ENCODE data around the gene RTKN2. TPM values are rescaled to one million over a fixed set of nuclear protein-coding genes. Genes with fewer than 3 reads are reported as not detected.

Gene RTKN2
- total and polyA plus RNA-seq, 4 donors, result 0.05 to 0.93 (median 0.17) TPM; not detected in 1

GRCh38 chr10:62225362-62225761 lies 43.3 kb downstream of the RTKN2 start:
- no peaks in the 10 kb centered on the region for H3K36me3 ChIP-seq (ENCODE audit: control insufficient read depth in 4 of 4, insufficient read depth in 3 of 4, low read depth in 1 of 4, low read length in 3 of 4)
- WGBS, result 95% methylated on average over 3 of the region's 3 CpGs
- no peak overlapping the region for H3K4me3 ChIP-seq (ENCODE audit: low read depth in 1 of 3, low read length in 3 of 3)
- no peak for DNase-seq (ENCODE audit: low spot score)
- no peaks in the 10 kb centered on the region for H3K4me1 ChIP-seq (ENCODE audit: control insufficient read depth in 4 of 4, insufficient read depth in 4 of 4, low read length in 3 of 4)
- no peaks in the 10 kb centered on the region for H3K9me3 ChIP-seq (ENCODE audit: control insufficient read depth in 4 of 4, low read length in 3 of 4)
- H3K27ac ChIP-seq (ENCODE audit: low read depth in 1 of 2, low read length in 2 of 2), result no peak overlapping the region
- no peak overlapping the region for H3K9ac ChIP-seq (ENCODE audit: low read depth in 1 of 2, low read length in 2 of 2)
- TF ChIP-seq FOXA2 (IDR thresholded peaks at IDR 0.05), result no peak
- no peak for TF ChIP-seq FOXA1 (IDR thresholded peaks at IDR 0.05)
- TF ChIP-seq, protein P1, sequence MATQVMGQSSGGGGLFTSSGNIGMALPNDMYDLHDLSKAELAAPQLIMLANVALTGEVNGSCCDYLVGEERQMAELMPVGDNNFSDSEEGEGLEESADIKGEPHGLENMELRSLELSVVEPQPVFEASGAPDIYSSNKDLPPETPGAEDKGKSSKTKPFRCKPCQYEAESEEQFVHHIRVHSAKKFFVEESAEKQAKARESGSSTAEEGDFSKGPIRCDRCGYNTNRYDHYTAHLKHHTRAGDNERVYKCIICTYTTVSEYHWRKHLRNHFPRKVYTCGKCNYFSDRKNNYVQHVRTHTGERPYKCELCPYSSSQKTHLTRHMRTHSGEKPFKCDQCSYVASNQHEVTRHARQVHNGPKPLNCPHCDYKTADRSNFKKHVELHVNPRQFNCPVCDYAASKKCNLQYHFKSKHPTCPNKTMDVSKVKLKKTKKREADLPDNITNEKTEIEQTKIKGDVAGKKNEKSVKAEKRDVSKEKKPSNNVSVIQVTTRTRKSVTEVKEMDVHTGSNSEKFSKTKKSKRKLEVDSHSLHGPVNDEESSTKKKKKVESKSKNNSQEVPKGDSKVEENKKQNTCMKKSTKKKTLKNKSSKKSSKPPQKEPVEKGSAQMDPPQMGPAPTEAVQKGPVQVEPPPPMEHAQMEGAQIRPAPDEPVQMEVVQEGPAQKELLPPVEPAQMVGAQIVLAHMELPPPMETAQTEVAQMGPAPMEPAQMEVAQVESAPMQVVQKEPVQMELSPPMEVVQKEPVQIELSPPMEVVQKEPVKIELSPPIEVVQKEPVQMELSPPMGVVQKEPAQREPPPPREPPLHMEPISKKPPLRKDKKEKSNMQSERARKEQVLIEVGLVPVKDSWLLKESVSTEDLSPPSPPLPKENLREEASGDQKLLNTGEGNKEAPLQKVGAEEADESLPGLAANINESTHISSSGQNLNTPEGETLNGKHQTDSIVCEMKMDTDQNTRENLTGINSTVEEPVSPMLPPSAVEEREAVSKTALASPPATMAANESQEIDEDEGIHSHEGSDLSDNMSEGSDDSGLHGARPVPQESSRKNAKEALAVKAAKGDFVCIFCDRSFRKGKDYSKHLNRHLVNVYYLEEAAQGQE (IDR thresholded peaks at IDR 0.05), result no peak
- TF ChIP-seq MAX (IDR thresholded peaks at IDR 0.05), result no peak
- no peaks in the 10 kb centered on the region for H3K27me3 ChIP-seq (ENCODE audit: control insufficient read depth in 4 of 4, insufficient read depth in 4 of 4, low read length in 3 of 4)

DNA sequence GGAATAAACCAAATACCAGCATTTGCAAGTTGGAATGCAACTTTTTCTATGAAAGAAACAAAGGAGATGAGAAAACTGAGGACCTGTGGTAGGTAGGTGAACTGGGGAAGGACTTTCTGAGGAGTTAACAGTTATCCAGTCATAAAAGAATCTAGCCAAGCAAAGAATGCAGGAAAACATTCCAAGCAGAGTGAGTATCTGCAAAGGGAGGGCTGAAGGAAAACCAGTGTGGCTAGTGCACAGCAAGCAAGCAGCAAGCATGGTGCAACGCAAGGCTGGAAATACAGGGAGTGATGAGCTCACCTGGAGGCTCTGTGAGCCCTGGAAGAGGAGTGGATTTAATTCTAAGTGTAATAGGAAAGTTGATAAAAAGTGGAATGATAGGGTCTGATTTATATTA lies 44.0 kb downstream of the RTKN2 start:
- Histone ChIP-seq H3K27me3 (ENCODE audit: control insufficient read depth in 4 of 4, insufficient read depth in 4 of 4, low read length in 3 of 4) (no peaks in the 10 kb centered on the region), H3K27ac (ENCODE audit: low read depth in 1 of 2, low read length in 2 of 2) (no peak overlapping the region), H3K4me1 (ENCODE audit: control insufficient read depth in 4 of 4, insufficient read depth in 4 of 4, low read length in 3 of 4) (no peaks in the 10 kb centered on the region), H3K9ac (ENCODE audit: low read depth in 1 of 2, low read length in 2 of 2) (no peak overlapping the region), H3K9me3 (ENCODE audit: control insufficient read depth in 4 of 4, low read length in 3 of 4) (no peaks in the 10 kb centered on the region), H3K36me3 (ENCODE audit: control insufficient read depth in 4 of 4, insufficient read depth in 3 of 4, low read depth in 1 of 4, low read length in 3 of 4) (no peaks in the 10 kb centered on the region), H3K4me3 (ENCODE audit: low read depth in 1 of 3, low read length in 3 of 3) (no peak overlapping the region)
- TF ChIP-seq RXRA (IDR thresholded peaks at IDR 0.05) (no peak), FOXA2 (IDR thresholded peaks at IDR 0.05) (no peak), CTCF (IDR thresholded peaks at IDR 0.05; ENCODE audit: low read depth, low read length, missing input control) (no peak), NR2F2 (IDR thresholded peaks at IDR 0.05) (no peak), HNF4G (IDR thresholded peaks at IDR 0.05) (no peak), SP1 (IDR thresholded peaks at IDR 0.05) (no peak), MAX (IDR thresholded peaks at IDR 0.05) (no peak), HNF4A (conservative IDR thresholded peaks at IDR 0.05) (no peak), FOXA1 (IDR thresholded peaks at IDR 0.05) (no peak), YY1 (IDR thresholded peaks at IDR 0.05) (no peak), ZBTB33 (IDR thresholded peaks at IDR 0.05) (no peak), EGR1 (IDR thresholded peaks at IDR 0.05; ENCODE audit: low read depth in 2 of 2) (no peak), GABPA (IDR thresholded peaks at IDR 0.05 in 1 of 2, conservative IDR thresholded peaks at IDR 0.05 in 1 of 2) (no peak), JUND (IDR thresholded peaks at IDR 0.05) (no peak), RAD21 (IDR thresholded peaks at IDR 0.05) (no peak), ATF3 (IDR thresholded peaks at IDR 0.05) (no peak)
- TF ChIP-seq, protein P1 (IDR thresholded peaks at IDR 0.05), result no peak
- no peak for DNase-seq (ENCODE audit: low spot score)
- 100% methylated on average over 1 of the region's 1 CpG for WGBS

Data from liver (tissue), 9 donors.